Measurements from ENCODE around the gene CRTC3. TPM values are rescaled to one million over a fixed set of nuclear protein-coding genes. Genes with fewer than 3 reads are reported as not detected.

The CRTC3 gene
- total and polyA plus RNA-seq, 3 donors from 2014 or later: 47.1 to 125 (median 105) TPM

- Histone ChIP-seq H3K36me3 (ENCODE audit: low read depth, missing control alignments) (no peaks in the 10 kb centered on the region), H3K4me1 (peaks cover 33% of the 10 kb centered on the region), H3K9me3 (no peaks in the 10 kb centered on the region), H3K27me3 (no peaks in the 10 kb centered on the region), H3K27ac (peak overlapping the region; percentile 92 to 96), H3K4me3 (peak overlapping the region; percentile 62 to 86)
- WGBS, 2 donors: 0 to 1% methylated on average over 32 to 61 of the region's 76 CpGs
- TF ChIP-seq POLR2A (IDR thresholded peaks at IDR 0.05) (no peak), CTCF (IDR thresholded peaks at IDR 0.05) (no peak)
- intact Hi-C loops (cut with DNase I; ENCODE audit: low total_unique reads): no loop called here
- DNase-seq: peak; percentile 73
These were observed 728 bp downstream of the CRTC3 start for GRCh38 chr15:90530250-90531051.

- intact Hi-C loops (cut with DNase I; ENCODE audit: low total_unique reads): no loop called here
- peaks cover 39% of the 10 kb centered on the region for H3K4me1 ChIP-seq
- peak overlapping the region; percentile 62 to 86 for H3K4me3 ChIP-seq
- DNase-seq: no peak
- H3K36me3 ChIP-seq (ENCODE audit: low read depth, missing control alignments): no peaks in the 10 kb centered on the region
- WGBS, 2 donors: 5 to 6% methylated on average over 4 of the region's 4 CpGs
- no peaks in the 10 kb centered on the region for H3K9me3 ChIP-seq
- TF ChIP-seq CTCF (IDR thresholded peaks at IDR 0.05) (no peak), POLR2A (IDR thresholded peaks at IDR 0.05) (no peak)
- H3K27ac ChIP-seq: peak overlapping the region in 1 of 2 donors; percentile 96
- H3K27me3 ChIP-seq: no peaks in the 10 kb centered on the region
These were observed 1.4 kb downstream of the CRTC3 start for GRCh38 chr15:90531147-90531546.

GRCh38 chr15:90535254-90535653 is 5.5 kb downstream of the CRTC3 start:
- Histone ChIP-seq H3K9me3 (no peaks in the 10 kb centered on the region), H3K4me3 (no peak overlapping the region), H3K27me3 (no peaks in the 10 kb centered on the region), H3K4me1 (peaks cover 41% of the 10 kb centered on the region), H3K27ac (peak overlapping the region; percentile 71 to 80), H3K36me3 (ENCODE audit: low read depth, missing control alignments) (no peaks in the 10 kb centered on the region)
- intact Hi-C loops (cut with DNase I; ENCODE audit: low total_unique reads): no loop called here
- 52 to 65% methylated on average over 5 of the region's 5 CpGs for WGBS, 2 donors
- no peak for DNase-seq
- no peak for TF ChIP-seq CTCF (IDR thresholded peaks at IDR 0.05)

- intact Hi-C loops (cut with DNase I; ENCODE audit: low total_unique reads): no loop called here
- TF ChIP-seq CTCF (IDR thresholded peaks at IDR 0.05) (no peak), POLR2A (IDR thresholded peaks at IDR 0.05) (no peak)
- 80 to 82% methylated on average over 10 of the region's 10 CpGs for WGBS, 2 donors
- no peak overlapping the region for H3K4me3 ChIP-seq
- H3K27me3 ChIP-seq: no peaks in the 10 kb centered on the region
- H3K4me1 ChIP-seq: peaks cover 20% of the 10 kb centered on the region
- no peak overlapping the region for H3K27ac ChIP-seq
- H3K9me3 ChIP-seq: no peaks in the 10 kb centered on the region
- DNase-seq: no peak
- H3K36me3 ChIP-seq (ENCODE audit: low read depth, missing control alignments): no peaks in the 10 kb centered on the region
These were observed 10.1 kb downstream of the CRTC3 start for GRCh38 chr15:90539789-90540188.

- H3K27me3 ChIP-seq: no peaks in the 10 kb centered on the region
- H3K36me3 ChIP-seq (ENCODE audit: low read depth, missing control alignments): no peaks in the 10 kb centered on the region
- DNase-seq: no peak
- peaks cover 11% of the 10 kb centered on the region for H3K4me1 ChIP-seq
- TF ChIP-seq CTCF (IDR thresholded peaks at IDR 0.05) (no peak), POLR2A (IDR thresholded peaks at IDR 0.05) (no peak)
- H3K4me3 ChIP-seq: no peak overlapping the region
- no peak overlapping the region for H3K27ac ChIP-seq
- intact Hi-C loops (cut with DNase I; ENCODE audit: low total_unique reads): no loop called here
- H3K9me3 ChIP-seq: no peaks in the 10 kb centered on the region
- 73 to 76% methylated on average over 3 of the region's 3 CpGs for WGBS, 2 donors
These were observed 11.0 kb downstream of the CRTC3 start for GRCh38 chr15:90540768-90541167.

Measured in testis (tissue), 3 donors.